ENCODE data around the gene CPEB1.

DNA sequence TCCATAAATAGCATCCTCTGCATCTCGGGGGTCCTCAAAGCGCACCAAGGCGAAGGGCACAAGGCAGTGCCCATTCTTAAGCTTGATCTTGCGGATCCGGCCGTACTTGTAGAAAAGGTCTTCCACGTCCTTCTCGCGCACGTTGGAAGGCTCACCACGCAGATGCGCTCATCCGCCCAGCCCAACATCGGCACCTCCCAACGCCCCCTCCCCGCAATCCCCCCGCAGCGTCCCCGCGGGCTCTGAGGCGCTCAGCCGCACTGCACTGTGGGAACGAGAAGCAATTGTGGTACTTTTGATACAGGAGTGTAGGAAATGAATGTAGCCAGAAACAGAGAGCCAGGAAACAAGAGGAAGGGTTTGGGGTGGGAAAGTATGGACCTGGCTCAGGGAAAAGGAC, 45.0 kb upstream of the CPEB1 start:
- TF ChIP-seq, protein P1, sequence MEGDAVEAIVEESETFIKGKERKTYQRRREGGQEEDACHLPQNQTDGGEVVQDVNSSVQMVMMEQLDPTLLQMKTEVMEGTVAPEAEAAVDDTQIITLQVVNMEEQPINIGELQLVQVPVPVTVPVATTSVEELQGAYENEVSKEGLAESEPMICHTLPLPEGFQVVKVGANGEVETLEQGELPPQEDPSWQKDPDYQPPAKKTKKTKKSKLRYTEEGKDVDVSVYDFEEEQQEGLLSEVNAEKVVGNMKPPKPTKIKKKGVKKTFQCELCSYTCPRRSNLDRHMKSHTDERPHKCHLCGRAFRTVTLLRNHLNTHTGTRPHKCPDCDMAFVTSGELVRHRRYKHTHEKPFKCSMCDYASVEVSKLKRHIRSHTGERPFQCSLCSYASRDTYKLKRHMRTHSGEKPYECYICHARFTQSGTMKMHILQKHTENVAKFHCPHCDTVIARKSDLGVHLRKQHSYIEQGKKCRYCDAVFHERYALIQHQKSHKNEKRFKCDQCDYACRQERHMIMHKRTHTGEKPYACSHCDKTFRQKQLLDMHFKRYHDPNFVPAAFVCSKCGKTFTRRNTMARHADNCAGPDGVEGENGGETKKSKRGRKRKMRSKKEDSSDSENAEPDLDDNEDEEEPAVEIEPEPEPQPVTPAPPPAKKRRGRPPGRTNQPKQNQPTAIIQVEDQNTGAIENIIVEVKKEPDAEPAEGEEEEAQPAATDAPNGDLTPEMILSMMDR (IDR thresholded peaks at IDR 0.05): no peak
- no peak for TF ChIP-seq POLR2A (IDR thresholded peaks at IDR 0.05)
